DMS 273 (cell line): ENCODE results near the gene CD44.

Experiments
- DNase-seq: peaks from one replicate; lab custom pipeline; 2025; ENCODE audit not compliant: unreplicated experiment; lab: John Stamatoyannopoulos, UW

CD44 gene

GRCh38 chr11:35138058-35138457 lies 913 bp upstream of the CD44 start:
- no peak for DNase-seq

GRCh38 chr11:35138606-35138942 lies 397 bp upstream of the CD44 start:
- peak; percentile 22 for DNase-seq

- peak; percentile 62 for DNase-seq
These were observed 831 bp downstream of the CD44 start for GRCh38 chr11:35139722-35140282.

GRCh38 chr11:35141071-35141470 lies 2.1 kb downstream of the CD44 start:
- no peak for DNase-seq

GRCh38 chr11:35141571-35141971 lies 2.6 kb downstream of the CD44 start:
- no peak for DNase-seq

- DNase-seq: peak; percentile 10
These were observed 3.6 kb downstream of the CD44 start for GRCh38 chr11:35142481-35143075.

GRCh38 chr11:35143297-35144135 lies 4.5 kb downstream of the CD44 start:
- DNase-seq: peak; percentile 23

GRCh38 chr11:35144136-35144741 lies 5.3 kb downstream of the CD44 start:
- DNase-seq: peak; percentile 37

GRCh38 chr11:35144806-35145205 lies 5.8 kb downstream of the CD44 start:
- DNase-seq: peak; percentile 19

GRCh38 chr11:35145271-35145670 lies 6.3 kb downstream of the CD44 start:
- peak; percentile 82 for DNase-seq

GRCh38 chr11:35146074-35146521 lies 7.1 kb downstream of the CD44 start:
- no peak for DNase-seq

GRCh38 chr11:35146711-35147110 lies 7.7 kb downstream of the CD44 start:
- no peak for DNase-seq

- DNase-seq: no peak
These were observed 8.3 kb downstream of the CD44 start for GRCh38 chr11:35147235-35147634.

- DNase-seq: no peak
These were observed 9.3 kb downstream of the CD44 start for GRCh38 chr11:35148163-35148837.

- DNase-seq: no peak
These were observed 11.5 kb downstream of the CD44 start for GRCh38 chr11:35150454-35150853.

- no peak for DNase-seq
These were observed 12.3 kb downstream of the CD44 start for GRCh38 chr11:35151241-35151640.

- no peak for DNase-seq
These were observed 12.8 kb downstream of the CD44 start for GRCh38 chr11:35151683-35152280.

- no peak for DNase-seq
These were observed 13.6 kb downstream of the CD44 start for GRCh38 chr11:35152575-35152974.

GRCh38 chr11:35153280-35153679 lies 14.3 kb downstream of the CD44 start:
- DNase-seq: no peak

- no peak for DNase-seq
These were observed 16.0 kb downstream of the CD44 start for GRCh38 chr11:35154952-35155351.

GRCh38 chr11:35155677-35156076 lies 16.7 kb downstream of the CD44 start:
- no peak for DNase-seq
